Stomach (tissue), 4 donors: Measurements from ENCODE around the gene ANKRD11.

Experiments
- EP300 ChIP-seq: sonication (generic); formaldehyde crosslinking; IDR thresholded peaks from one replicate; pipeline ENCODE4 v1.6.1; 2017; ENCODE audit warnings: antibody characterized with exemption
- POLR2A ChIP-seq, 4 donors: fragments of 450-650 bp; IDR thresholded peaks; one replicate each; pipeline ENCODE4 v1.6.1; 2016; ENCODE audit warnings: antibody characterized with exemption in 4 of 4, control low read depth in 2 of 4, mild to moderate bottlenecking in 1 of 4, moderate library complexity in 1 of 4
- POLR2AphosphoS5 ChIP-seq, 3 donors: sonication (generic); formaldehyde crosslinking; IDR thresholded peaks; one replicate each; pipeline ENCODE4 v1.6.1; 2016; ENCODE audit warnings: antibody characterized with exemption in 3 of 3
- TF ChIP-seq, protein P1 (sequence below), 7 experiments: fragments of 450-650 bp in 4 of 7; fragments of 200-600 bp in 3 of 7; sonication (generic) in 3 of 7; IDR thresholded peaks; one replicate each; pipeline ENCODE4 v1.5.1; 2016 to 2019; ENCODE audit warnings: antibody characterized with exemption in 7 of 7, control low read depth in 2 of 7, mild to moderate bottlenecking in 1 of 7

- TF ChIP-seq EP300 (no peak), POLR2A (IDR thresholded peaks at IDR 0.05) (no peak), POLR2AphosphoS5 (IDR thresholded peaks at IDR 0.05) (no peak)
- TF ChIP-seq, protein P1, sequence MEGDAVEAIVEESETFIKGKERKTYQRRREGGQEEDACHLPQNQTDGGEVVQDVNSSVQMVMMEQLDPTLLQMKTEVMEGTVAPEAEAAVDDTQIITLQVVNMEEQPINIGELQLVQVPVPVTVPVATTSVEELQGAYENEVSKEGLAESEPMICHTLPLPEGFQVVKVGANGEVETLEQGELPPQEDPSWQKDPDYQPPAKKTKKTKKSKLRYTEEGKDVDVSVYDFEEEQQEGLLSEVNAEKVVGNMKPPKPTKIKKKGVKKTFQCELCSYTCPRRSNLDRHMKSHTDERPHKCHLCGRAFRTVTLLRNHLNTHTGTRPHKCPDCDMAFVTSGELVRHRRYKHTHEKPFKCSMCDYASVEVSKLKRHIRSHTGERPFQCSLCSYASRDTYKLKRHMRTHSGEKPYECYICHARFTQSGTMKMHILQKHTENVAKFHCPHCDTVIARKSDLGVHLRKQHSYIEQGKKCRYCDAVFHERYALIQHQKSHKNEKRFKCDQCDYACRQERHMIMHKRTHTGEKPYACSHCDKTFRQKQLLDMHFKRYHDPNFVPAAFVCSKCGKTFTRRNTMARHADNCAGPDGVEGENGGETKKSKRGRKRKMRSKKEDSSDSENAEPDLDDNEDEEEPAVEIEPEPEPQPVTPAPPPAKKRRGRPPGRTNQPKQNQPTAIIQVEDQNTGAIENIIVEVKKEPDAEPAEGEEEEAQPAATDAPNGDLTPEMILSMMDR (IDR thresholded peaks at IDR 0.05), result no peak
These were observed 35.2 kb downstream of the ANKRD11 start for GRCh38 chr16:89455178-89455577.
